Thyroid gland (tissue), 4 donors: ENCODE data around the gene CCL21.

Experiments
- POLR2A ChIP-seq, 2 donors: fragments of 450-650 bp; IDR thresholded peaks; one replicate each; pipeline ENCODE4 v1.6.1; 2017; ENCODE audit warnings: antibody characterized with exemption in 2 of 2, mild to moderate bottlenecking in 2 of 2, moderate library complexity in 1 of 2
- TF ChIP-seq, protein P1 (sequence below), 6 experiments: fragments of 200-600 bp in 3 of 6; fragments of 450-650 bp in 3 of 6; sonication (generic) in 3 of 6; IDR thresholded peaks; one replicate each; pipeline ENCODE4 v1.5.1; 2016 to 2019; ENCODE audit warnings: antibody characterized with exemption in 6 of 6, mild to moderate bottlenecking in 2 of 6, inconsistent platforms in 1 of 6, moderate library complexity in 1 of 6

DNA sequence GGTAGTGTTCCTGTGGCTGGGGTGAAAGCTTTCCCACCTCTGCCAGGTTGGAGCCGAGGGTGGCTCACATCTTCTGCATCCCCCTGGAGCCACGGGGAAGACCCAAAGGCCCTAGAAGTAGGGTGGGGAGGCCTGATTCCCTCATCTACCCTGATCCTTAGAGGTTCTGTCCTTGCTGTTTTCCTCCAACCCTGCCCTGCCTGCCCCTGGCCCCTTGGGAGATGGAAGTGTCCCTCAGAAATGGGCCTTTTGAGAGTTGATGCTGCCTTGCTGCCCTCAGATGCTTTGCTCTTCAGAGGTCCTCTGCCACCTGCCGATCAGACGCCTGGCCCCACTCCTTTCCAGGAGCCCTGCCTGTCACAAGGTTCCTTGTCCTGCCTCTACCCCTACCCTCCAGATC, 25.1 kb downstream of the CCL21 start:
- no peak for TF ChIP-seq POLR2A (IDR thresholded peaks at IDR 0.05)
- TF ChIP-seq, protein P1, sequence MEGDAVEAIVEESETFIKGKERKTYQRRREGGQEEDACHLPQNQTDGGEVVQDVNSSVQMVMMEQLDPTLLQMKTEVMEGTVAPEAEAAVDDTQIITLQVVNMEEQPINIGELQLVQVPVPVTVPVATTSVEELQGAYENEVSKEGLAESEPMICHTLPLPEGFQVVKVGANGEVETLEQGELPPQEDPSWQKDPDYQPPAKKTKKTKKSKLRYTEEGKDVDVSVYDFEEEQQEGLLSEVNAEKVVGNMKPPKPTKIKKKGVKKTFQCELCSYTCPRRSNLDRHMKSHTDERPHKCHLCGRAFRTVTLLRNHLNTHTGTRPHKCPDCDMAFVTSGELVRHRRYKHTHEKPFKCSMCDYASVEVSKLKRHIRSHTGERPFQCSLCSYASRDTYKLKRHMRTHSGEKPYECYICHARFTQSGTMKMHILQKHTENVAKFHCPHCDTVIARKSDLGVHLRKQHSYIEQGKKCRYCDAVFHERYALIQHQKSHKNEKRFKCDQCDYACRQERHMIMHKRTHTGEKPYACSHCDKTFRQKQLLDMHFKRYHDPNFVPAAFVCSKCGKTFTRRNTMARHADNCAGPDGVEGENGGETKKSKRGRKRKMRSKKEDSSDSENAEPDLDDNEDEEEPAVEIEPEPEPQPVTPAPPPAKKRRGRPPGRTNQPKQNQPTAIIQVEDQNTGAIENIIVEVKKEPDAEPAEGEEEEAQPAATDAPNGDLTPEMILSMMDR (IDR thresholded peaks at IDR 0.05), result no peak
